IPS-18c (cell line): ENCODE measurements around the gene CDH23.
"Not testable (repeated sequence)": the region's sequence is repeated elsewhere in the genome, so short reads cannot be mapped to it uniquely, and the experiment has no call there.

Experiments used
- H3K4me3 ChIP-seq: 2 replicates; pipeline ENCODE4 v1.7.0; 2013; ENCODE audit warnings: low read depth, mild to moderate bottlenecking, low read length, moderate library complexity; ENCODE audit not compliant: insufficient read depth
- H3K9me3 ChIP-seq: one replicate; pipeline ENCODE4 v1.6.1; 2013; ENCODE audit warnings: mild to moderate bottlenecking, low read length, moderate library complexity; ENCODE audit not compliant: control insufficient read depth, insufficient read depth

CDH23 gene

GRCh38 chr10:71595649-71596048 lies 198.9 kb downstream of the CDH23 start:
- Histone ChIP-seq H3K9me3 (peaks cover 2% of the 10 kb centered on the region), H3K4me3 (no peak overlapping the region)

GRCh38 chr10:71596127-71596526 lies 199.4 kb downstream of the CDH23 start:
- H3K4me3 ChIP-seq, result no peak overlapping the region
- H3K9me3 ChIP-seq, result peaks cover 2% of the 10 kb centered on the region

GRCh38 chr10:71596759-71597158 lies 200.0 kb downstream of the CDH23 start:
- Histone ChIP-seq H3K9me3 (peaks cover 2% of the 10 kb centered on the region), H3K4me3 (no peak overlapping the region)

GRCh38 chr10:71597821-71598498 lies 201.2 kb downstream of the CDH23 start:
- peaks cover 2% of the 10 kb centered on the region for H3K9me3 ChIP-seq
- no peak overlapping the region for H3K4me3 ChIP-seq

- Histone ChIP-seq H3K9me3 (peaks cover 2% of the 10 kb centered on the region), H3K4me3 (no peak overlapping the region)
Observed at GRCh38 chr10:71598621-71599055, 201.9 kb downstream of the CDH23 start.

GRCh38 chr10:71599518-71599917 lies 202.8 kb downstream of the CDH23 start:
- Histone ChIP-seq H3K4me3 (no peak overlapping the region), H3K9me3 (peaks cover 2% of the 10 kb centered on the region)

- H3K4me3 ChIP-seq, H3K9me3 ChIP-seq: not testable (repeated sequence)
Observed at GRCh38 chr10:71600242-71600641, 203.5 kb downstream of the CDH23 start.

- H3K4me3 ChIP-seq, result no peak overlapping the region
- H3K9me3 ChIP-seq, result peaks cover 4% of the 10 kb centered on the region
Observed at GRCh38 chr10:71600849-71601248, 204.1 kb downstream of the CDH23 start.

- no peak overlapping the region for H3K4me3 ChIP-seq
- H3K9me3 ChIP-seq, result peaks cover 4% of the 10 kb centered on the region
Observed at GRCh38 chr10:71601273-71601672, 204.6 kb downstream of the CDH23 start.

GRCh38 chr10:71603150-71603549 lies 206.4 kb downstream of the CDH23 start:
- no peak overlapping the region for H3K4me3 ChIP-seq
- H3K9me3 ChIP-seq, result peaks cover 4% of the 10 kb centered on the region

- Histone ChIP-seq H3K9me3 (peaks cover 4% of the 10 kb centered on the region), H3K4me3 (no peak overlapping the region)
Observed at GRCh38 chr10:71603754-71604153, 207.0 kb downstream of the CDH23 start.

GRCh38 chr10:71604324-71605018 lies 207.8 kb downstream of the CDH23 start:
- Histone ChIP-seq H3K9me3 (peaks cover 4% of the 10 kb centered on the region), H3K4me3 (no peak overlapping the region)

- peaks cover 3% of the 10 kb centered on the region for H3K9me3 ChIP-seq
Observed at GRCh38 chr10:71605263-71605962, 208.7 kb downstream of the CDH23 start.

GRCh38 chr10:71606257-71607081 lies 209.7 kb downstream of the CDH23 start:
- no peak overlapping the region for H3K4me3 ChIP-seq
- H3K9me3 ChIP-seq, result peaks cover 4% of the 10 kb centered on the region

More at GRCh38 chr10:71605263-71605962, 208.7 kb downstream of the CDH23 start:
- H3K4me3 ChIP-seq, result no peak overlapping the region

- no peak overlapping the region for H3K4me3 ChIP-seq
- peaks cover 4% of the 10 kb centered on the region for H3K9me3 ChIP-seq
Observed at GRCh38 chr10:71607082-71607443, 210.3 kb downstream of the CDH23 start.

GRCh38 chr10:71608819-71609768 lies 212.4 kb downstream of the CDH23 start:
- peaks cover 4% of the 10 kb centered on the region for H3K9me3 ChIP-seq
- H3K4me3 ChIP-seq, result no peak overlapping the region
